ENCODE measurements around the gene SMIM29. TPM values are rescaled to one million over a fixed set of nuclear protein-coding genes. Genes with fewer than 3 reads are reported as not detected.

SMIM29 gene
- polyA plus RNA-seq, 1 donor (not counting 4 experiments of a cell fraction or from before 2014, with no cell fraction given), result 27.4 TPM

DNA sequence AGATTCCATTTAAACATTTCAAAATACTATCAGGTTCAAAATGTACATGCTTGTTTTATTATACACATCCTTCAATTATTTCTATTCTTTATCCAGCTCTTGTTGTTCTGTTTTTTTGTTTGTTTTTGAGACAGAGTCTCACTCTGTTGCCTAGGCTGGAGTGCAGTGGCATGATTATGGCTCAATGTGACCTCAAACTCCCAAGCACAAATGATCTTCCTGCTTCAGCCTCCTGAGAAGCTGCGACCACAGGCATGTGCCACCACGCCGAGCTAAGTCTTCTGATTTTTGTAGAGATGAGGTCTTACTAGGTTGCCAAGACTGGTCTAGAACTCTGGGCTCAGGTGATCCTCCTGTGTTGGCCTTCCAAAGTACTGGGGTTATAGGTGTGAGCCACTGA is 44.1 kb upstream of the SMIM29 start:
- H3K27ac ChIP-seq (ENCODE audit: control insufficient read depth, insufficient read depth, low read length), result no peak overlapping the region
- no peak for DNase-seq (ENCODE audit: low read depth, low spot score)
- FAIRE-seq, result no peak
- no peaks in the 10 kb centered on the region for H3K9me1 ChIP-seq (ENCODE audit: control insufficient read depth, extremely low read depth, insufficient read depth, low read length)
- no peak for TF ChIP-seq CTCF (optimal IDR thresholded peaks at IDR 0.05 in 1 of 3, IDR thresholded peaks at IDR 0.05 in 1 of 3, conservative IDR thresholded peaks at IDR 0.05 in 1 of 3; ENCODE audit: extremely low read depth in 1 of 3, insufficient read depth in 2 of 3, low read length in 3 of 3)
- TF ChIP-seq EZH2 (IDR thresholded peaks at IDR 0.05; ENCODE audit: low read length), result no peak
- H3K36me3 ChIP-seq (ENCODE audit: control insufficient read depth in 2 of 2, extremely low read depth in 1 of 2, insufficient read depth in 2 of 2, low read length in 2 of 2), result peaks cover 9 to 10% of the 10 kb centered on the region in 2 experiments
- no peak overlapping the region for H3K9ac ChIP-seq (ENCODE audit: control insufficient read depth, extremely low read depth, insufficient read depth, low read length)
- H3K79me2 ChIP-seq (ENCODE audit: control insufficient read depth, insufficient read depth, low read length), result no peaks in the 10 kb centered on the region
- H3K4me3 ChIP-seq (ENCODE audit: control insufficient read depth in 2 of 3, extremely low read depth in 1 of 3, insufficient read depth in 2 of 3, low read depth in 1 of 3, low read length in 3 of 3), result no peak overlapping the region
- no peaks in the 10 kb centered on the region for H3K27me3 ChIP-seq (ENCODE audit: control insufficient read depth, extremely low read depth, insufficient read depth, low read length)
- no peaks in the 10 kb centered on the region for H4K20me1 ChIP-seq (ENCODE audit: control insufficient read depth, extremely low read depth, insufficient read depth, low read length)
- H3K4me1 ChIP-seq (ENCODE audit: control insufficient read depth, extremely low read depth, insufficient read depth, low read length), result no peaks in the 10 kb centered on the region
- no peak overlapping the region for H3K4me2 ChIP-seq (ENCODE audit: control insufficient read depth, extremely low read depth, insufficient read depth, low read depth, low read length)
- no peaks in the 10 kb centered on the region for H3K9me3 ChIP-seq (ENCODE audit: control insufficient read depth, low read depth, low read length)
- dilution Hi-C loops (cut with MboI; ENCODE audit: extremely low pct_ligation_motif_present, low sequenced_read_pairs), result no loop called here
- no peak overlapping the region for H2AFZ ChIP-seq (ENCODE audit: control insufficient read depth, low read length)

DNA sequence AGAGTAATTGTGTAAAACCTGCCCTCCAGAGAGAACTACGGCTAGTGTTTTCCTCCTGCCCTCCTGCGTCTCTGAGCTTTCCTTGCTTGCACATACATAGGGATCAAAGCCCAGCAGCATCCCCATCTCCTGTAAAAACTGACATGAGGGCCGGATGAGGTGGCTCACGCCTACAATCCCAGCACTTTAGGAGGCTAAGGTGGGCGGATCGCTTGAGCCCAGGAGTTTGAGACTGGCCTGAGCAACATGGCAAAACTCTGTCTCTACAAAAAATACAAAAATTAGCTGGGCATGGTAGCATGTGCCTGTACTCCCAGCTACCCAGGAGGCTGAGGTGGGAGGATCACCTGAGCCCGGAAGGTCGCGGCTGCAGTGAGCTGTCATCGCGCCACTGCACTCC is 40.3 kb upstream of the SMIM29 start:
- no peaks in the 10 kb centered on the region for H3K4me1 ChIP-seq (ENCODE audit: control insufficient read depth, extremely low read depth, insufficient read depth, low read length)
- no peak overlapping the region for H3K9ac ChIP-seq (ENCODE audit: control insufficient read depth, extremely low read depth, insufficient read depth, low read length)
- dilution Hi-C loops (cut with MboI; ENCODE audit: extremely low pct_ligation_motif_present, low sequenced_read_pairs), result no loop called here
- no peak overlapping the region for H3K4me2 ChIP-seq (ENCODE audit: control insufficient read depth, extremely low read depth, insufficient read depth, low read depth, low read length)
- TF ChIP-seq EZH2 (IDR thresholded peaks at IDR 0.05; ENCODE audit: low read length) (no peak), CTCF (optimal IDR thresholded peaks at IDR 0.05 in 1 of 3, IDR thresholded peaks at IDR 0.05 in 1 of 3, conservative IDR thresholded peaks at IDR 0.05 in 1 of 3; ENCODE audit: extremely low read depth in 1 of 3, insufficient read depth in 2 of 3, low read length in 3 of 3) (no peak)
- FAIRE-seq, result no peak
- no peak overlapping the region for H3K4me3 ChIP-seq (ENCODE audit: control insufficient read depth in 2 of 3, extremely low read depth in 1 of 3, insufficient read depth in 2 of 3, low read depth in 1 of 3, low read length in 3 of 3)
- no peak for DNase-seq (ENCODE audit: low read depth, low spot score)
- H3K27me3 ChIP-seq (ENCODE audit: control insufficient read depth, extremely low read depth, insufficient read depth, low read length), result no peaks in the 10 kb centered on the region
- no peaks in the 10 kb centered on the region for H3K9me1 ChIP-seq (ENCODE audit: control insufficient read depth, extremely low read depth, insufficient read depth, low read length)
- H3K27ac ChIP-seq (ENCODE audit: control insufficient read depth, insufficient read depth, low read length), result no peak overlapping the region
- no peak overlapping the region for H2AFZ ChIP-seq (ENCODE audit: control insufficient read depth, low read length)
- H3K9me3 ChIP-seq (ENCODE audit: control insufficient read depth, low read depth, low read length), result no peaks in the 10 kb centered on the region
- peaks cover 13 to 14% of the 10 kb centered on the region in 2 experiments for H3K36me3 ChIP-seq (ENCODE audit: control insufficient read depth in 2 of 2, extremely low read depth in 1 of 2, insufficient read depth in 2 of 2, low read length in 2 of 2)
- H3K79me2 ChIP-seq (ENCODE audit: control insufficient read depth, insufficient read depth, low read length), result no peaks in the 10 kb centered on the region
- H4K20me1 ChIP-seq (ENCODE audit: control insufficient read depth, extremely low read depth, insufficient read depth, low read length), result no peaks in the 10 kb centered on the region
